Stimulated activated CD8-positive, alpha-beta memory T cell treated with anti-CD3 and anti-CD28 coated beads, Interleukin-2, amount 100 ng/mL, for 48 hours (primary cell): Measurements from ENCODE around the gene RPS4Y2.

Source experiments
- DNase-seq, 2 donors: peaks; one replicate each; pipeline ENCODE4 v3.0.0-alpha.2; 2020; ENCODE audit warnings: low read depth in 2 of 2

The RPS4Y2 gene

GRCh38 chrY:20755808-20756207 lies at the start of gene RPS4Y2:
Gene RPS4Y2 (plus strand): TSS chrY:20756108. CDS start chrY:20756164, 56 bp downstream.
- no peak for DNase-seq

DNA sequence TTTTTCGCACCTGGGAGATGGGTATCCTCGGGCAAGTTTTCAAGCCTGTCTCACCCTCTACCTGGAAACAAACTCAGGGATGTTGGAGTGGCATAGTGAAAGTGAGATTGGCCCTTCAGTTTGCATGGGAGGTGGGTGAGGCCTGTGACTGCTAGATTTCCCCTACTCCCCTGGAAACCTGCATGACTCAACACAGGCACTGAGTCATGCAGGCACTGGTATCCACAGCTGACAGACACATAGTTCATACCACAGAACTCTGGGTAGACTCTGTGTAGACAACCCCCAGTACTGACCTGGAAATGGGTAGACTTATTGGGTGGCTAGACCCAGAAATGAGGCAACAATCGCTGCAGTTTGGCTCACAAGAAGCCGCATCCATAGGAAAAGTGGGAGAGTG lies 41.5 kb upstream of the RPS4Y2 start:
- peak in 1 of 2 donors; percentile 10 for DNase-seq

GRCh38 chrY:20726184-20726907 lies 29.6 kb upstream of the RPS4Y2 start:
- DNase-seq, result no peak

GRCh38 chrY:20735200-20735599 lies 20.7 kb upstream of the RPS4Y2 start:
- no peak for DNase-seq

DNA sequence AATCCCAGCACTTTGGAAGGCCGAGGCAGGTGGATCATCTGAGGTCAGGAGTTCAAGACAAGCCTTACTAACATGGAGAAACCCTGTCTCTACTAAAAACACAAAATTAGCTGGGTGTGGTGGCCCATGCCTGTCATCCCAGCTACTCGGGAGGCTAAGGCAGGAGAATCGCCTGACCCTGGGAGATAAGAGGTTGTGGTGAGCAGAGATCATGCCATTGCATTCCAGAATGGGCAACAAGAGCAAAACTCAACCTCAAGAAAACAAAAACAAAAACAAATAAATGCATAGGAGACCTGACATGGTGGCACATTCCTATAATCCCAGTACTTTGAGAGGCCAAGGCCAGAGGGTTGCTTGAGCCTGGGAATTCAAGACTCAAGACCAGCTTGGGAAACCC lies 16.1 kb upstream of the RPS4Y2 start:
- no peak for DNase-seq

DNA sequence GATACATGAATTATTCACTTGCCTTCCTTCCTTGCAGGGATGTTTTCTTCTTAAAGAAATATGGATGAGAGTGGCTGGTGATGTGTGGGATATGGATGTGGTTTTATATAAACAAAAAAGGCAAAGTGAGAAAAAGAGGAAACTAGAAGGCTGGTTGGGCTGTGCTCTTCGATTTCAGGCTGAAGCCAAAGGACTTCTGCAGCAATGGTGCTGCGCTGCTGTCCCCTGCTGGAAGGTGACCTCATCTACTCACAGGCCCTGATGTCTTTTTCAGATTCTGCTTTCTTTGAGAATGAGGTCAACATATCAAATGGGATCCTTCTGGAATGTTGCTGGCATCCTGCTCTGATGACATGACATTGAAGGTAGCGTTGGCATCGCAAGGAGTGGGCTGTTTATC lies 15.3 kb upstream of the RPS4Y2 start:
- DNase-seq, result peak in 1 of 2 donors; percentile 2

DNA sequence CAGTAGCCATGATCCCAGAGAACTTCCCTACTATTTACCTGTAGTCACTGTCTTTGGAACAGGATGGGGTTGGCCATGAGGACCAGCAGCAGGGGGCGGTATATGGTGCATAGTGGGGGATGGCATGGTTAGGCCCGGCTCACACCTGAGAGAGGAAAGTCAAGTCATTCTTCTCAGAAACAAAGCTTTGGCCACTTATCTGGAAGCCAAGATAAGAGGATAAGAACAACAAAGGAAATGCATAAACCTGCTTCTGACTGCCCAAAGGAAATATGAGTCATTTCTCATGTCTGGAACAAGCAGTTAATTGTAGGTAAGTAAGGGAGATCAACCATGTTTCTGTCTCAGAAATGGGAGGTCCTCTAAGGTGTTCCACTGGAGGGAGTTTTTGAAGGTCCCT lies 10.8 kb upstream of the RPS4Y2 start:
- peak in 1 of 2 donors; percentile 13 for DNase-seq

GRCh38 chrY:20746919-20747318 lies 9.0 kb upstream of the RPS4Y2 start:
- DNase-seq, result no peak

- DNase-seq, result no peak
Measured at GRCh38 chrY:20763869-20764268, 8.0 kb downstream of the RPS4Y2 start.

DNA sequence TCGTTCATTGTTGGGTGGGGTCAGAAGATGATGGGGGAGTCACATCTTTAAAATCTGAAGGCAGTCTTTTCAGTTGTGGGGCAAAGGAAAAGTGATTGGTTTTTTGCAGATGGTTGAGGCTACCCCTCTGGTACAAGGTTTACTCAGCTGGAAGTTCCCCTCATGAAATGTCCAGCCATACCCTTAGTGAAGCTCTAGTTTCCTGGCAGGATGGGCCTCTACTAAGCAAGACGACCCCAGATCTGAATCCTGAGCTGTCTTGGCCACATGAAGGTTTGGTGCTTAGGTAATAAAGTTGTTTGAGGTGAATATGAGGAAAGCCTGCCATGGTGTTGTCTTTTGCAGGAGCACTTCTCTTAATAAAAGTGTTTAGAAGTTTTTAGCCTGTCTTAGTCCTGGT lies 9.2 kb downstream of the RPS4Y2 start:
- DNase-seq, result no peak

- DNase-seq, result no peak
Measured at GRCh38 chrY:20770755-20771154, 14.8 kb downstream of the RPS4Y2 start.

- DNase-seq, result no peak
Measured at GRCh38 chrY:20776104-20776503, 20.2 kb downstream of the RPS4Y2 start.

DNA sequence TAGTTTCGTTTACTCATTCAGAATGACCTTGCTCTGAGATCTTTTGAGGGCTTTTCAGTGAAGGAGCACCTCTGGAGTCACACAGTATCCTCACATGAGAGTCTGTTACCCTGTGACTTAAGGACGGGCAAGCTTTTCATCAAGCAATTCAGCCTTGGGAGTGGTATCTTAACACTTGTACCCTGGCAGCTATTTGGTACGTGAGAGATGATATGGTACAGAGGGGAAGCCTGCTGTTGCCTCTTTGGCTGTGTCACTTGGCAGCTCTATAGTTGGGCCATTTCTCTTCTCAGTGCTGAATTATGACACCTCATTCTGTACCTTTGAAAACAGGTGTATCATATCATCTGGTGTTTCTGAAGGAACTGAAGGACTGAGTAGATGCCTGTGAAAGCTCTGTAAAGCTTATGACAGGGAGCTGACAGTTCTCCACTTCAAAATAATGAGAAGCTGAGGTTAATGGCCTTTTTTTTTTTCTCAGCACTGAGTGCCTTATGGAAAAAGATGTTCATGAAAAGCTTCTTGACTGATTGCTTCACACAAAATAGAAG lies 24.3 kb downstream of the RPS4Y2 start:
- DNase-seq, result no peak

GRCh38 chrY:20780776-20781175 lies 24.9 kb downstream of the RPS4Y2 start:
- no peak for DNase-seq

DNA sequence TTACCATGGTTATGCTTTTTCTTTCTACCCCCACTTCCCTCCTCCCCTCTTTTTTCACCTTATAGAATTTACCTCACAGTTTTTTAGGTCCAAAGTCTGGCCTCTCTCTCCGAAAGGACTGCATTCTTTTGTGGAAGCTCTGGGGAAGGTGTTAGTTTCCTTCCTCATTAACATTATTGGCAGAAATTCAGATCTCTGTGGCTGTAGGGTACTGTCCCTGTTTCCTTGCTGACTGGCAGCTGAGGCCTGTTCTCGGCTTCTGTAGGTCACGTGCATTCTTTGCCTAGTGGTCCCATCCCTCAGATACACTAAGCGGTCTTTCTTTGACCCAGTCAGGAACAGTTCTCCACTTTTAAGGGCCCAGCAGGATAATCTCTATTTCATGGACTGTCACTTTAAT lies 25.5 kb downstream of the RPS4Y2 start:
- DNase-seq, result no peak

GRCh38 chrY:20784965-20785364 lies 29.1 kb downstream of the RPS4Y2 start:
- no peak for DNase-seq

- DNase-seq, result no peak
Measured at GRCh38 chrY:20787076-20787475, 31.2 kb downstream of the RPS4Y2 start.

GRCh38 chrY:20798351-20799049 lies 42.6 kb downstream of the RPS4Y2 start:
- DNase-seq, result peak in 1 of 2 donors; percentile 4

- no peak for DNase-seq
Measured at GRCh38 chrY:20802659-20803058, 46.8 kb downstream of the RPS4Y2 start.

DNA sequence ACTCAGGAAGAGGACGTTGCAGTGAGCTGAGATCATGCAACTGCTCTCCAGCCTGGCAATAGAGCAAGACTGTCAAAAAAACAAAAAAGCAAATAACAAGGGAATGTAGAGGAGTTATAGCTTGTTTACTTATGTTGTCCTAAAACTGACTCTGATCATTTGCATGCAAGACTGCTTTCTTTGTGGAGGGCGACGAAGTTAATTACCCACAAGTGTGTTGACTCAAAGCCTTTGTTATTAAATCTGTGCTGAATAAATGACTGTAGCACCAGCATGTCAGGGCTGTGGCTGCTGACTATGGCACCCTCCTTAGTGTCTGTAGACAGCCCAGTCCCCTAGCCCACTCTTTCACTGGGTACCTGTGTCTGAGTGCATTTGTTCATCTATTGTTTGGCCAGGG lies 50.3 kb downstream of the RPS4Y2 start:
- DNase-seq, result no peak

DNA sequence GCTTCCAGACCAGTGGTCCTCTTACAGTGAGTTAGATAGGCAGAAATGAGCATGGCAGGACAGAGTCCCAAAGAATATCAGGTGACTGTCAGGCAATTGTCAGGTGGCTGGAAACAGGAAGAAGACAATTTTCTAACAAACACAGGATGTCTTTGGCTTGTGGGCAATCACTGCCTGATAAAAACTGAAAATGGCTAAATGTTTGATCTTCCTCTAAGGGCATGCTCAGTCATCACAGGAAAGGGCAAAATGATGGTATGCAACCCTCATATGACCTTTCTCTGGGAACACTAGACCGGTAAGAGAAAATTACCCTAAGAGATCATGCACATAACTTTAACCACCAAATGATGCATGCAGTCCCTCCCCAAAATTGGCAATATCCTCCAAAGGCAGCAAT lies 57.6 kb downstream of the RPS4Y2 start:
- no peak for DNase-seq

- DNase-seq, result no peak
Measured at GRCh38 chrY:20814794-20815193, 58.9 kb downstream of the RPS4Y2 start.

DNA sequence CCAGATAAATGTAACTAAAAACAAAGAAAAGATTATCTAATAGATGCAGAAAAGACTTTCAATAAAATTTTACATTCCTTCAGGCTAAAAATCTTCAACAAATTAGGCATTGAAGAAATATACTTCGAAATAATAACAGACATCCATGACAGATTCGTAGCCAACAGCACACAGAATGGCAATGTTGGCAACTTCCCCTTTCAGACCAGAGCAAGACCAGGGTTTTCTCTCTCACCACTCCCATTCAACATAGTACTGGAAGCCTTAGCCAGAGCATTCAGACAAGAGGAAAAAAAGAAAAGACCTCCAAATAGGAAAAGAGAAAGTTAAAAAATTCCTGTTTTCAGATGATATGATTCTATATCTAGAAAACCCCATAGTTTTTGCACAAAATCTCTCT lies 61.2 kb downstream of the RPS4Y2 start:
- DNase-seq, result no peak
